Measurements from ENCODE around the gene SSH2.

SSH2 gene

GRCh38 chr17:29593591-29594518, 336.2 kb downstream of the SSH2 start (continued):
- TF ChIP-seq ZNF184 (tag by site-specific recombination; IDR thresholded peaks at IDR 0.05) = no peak
- no peak for TF ChIP-seq ZFP69B (tag by site-specific recombination; IDR thresholded peaks at IDR 0.05)
- TF ChIP-seq, protein P1, sequence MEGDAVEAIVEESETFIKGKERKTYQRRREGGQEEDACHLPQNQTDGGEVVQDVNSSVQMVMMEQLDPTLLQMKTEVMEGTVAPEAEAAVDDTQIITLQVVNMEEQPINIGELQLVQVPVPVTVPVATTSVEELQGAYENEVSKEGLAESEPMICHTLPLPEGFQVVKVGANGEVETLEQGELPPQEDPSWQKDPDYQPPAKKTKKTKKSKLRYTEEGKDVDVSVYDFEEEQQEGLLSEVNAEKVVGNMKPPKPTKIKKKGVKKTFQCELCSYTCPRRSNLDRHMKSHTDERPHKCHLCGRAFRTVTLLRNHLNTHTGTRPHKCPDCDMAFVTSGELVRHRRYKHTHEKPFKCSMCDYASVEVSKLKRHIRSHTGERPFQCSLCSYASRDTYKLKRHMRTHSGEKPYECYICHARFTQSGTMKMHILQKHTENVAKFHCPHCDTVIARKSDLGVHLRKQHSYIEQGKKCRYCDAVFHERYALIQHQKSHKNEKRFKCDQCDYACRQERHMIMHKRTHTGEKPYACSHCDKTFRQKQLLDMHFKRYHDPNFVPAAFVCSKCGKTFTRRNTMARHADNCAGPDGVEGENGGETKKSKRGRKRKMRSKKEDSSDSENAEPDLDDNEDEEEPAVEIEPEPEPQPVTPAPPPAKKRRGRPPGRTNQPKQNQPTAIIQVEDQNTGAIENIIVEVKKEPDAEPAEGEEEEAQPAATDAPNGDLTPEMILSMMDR (tag by site-specific recombination; IDR thresholded peaks at IDR 0.05) = peak; percentile 73
- TF ChIP-seq, protein P2, sequence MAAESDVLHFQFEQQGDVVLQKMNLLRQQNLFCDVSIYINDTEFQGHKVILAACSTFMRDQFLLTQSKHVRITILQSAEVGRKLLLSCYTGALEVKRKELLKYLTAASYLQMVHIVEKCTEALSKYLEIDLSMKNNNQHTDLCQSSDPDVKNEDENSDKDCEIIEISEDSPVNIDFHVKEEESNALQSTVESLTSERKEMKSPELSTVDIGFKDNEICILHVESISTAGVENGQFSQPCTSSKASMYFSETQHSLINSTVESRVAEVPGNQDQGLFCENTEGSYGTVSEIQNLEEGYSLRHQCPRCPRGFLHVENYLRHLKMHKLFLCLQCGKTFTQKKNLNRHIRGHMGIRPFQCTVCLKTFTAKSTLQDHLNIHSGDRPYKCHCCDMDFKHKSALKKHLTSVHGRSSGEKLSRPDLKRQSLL (tag by site-specific recombination; IDR thresholded peaks at IDR 0.05) = no peak
- TF ChIP-seq KLF7 (tag by site-specific recombination; IDR thresholded peaks at IDR 0.05; ENCODE audit: borderline replicate concordance) = peak; percentile 56; the same call in 1 of the 2 replicates
- no peak for TF ChIP-seq ZBTB21 (tag by site-specific recombination; IDR thresholded peaks at IDR 0.05)
- TF ChIP-seq ZNF776 (tag by site-specific recombination; IDR thresholded peaks at IDR 0.05; ENCODE audit: borderline replicate concordance) = no peak
- TF ChIP-seq YY2 (tag by site-specific recombination; IDR thresholded peaks at IDR 0.05) = no peak
- no peak for TF ChIP-seq ZNF548 (tag by site-specific recombination; IDR thresholded peaks at IDR 0.05)
- peak; percentile 95 for TF ChIP-seq ZNF341 (tag by site-specific recombination; IDR thresholded peaks at IDR 0.05; ENCODE audit: low read depth)
- TF ChIP-seq ZNF133 (tag by site-specific recombination; IDR thresholded peaks at IDR 0.05) = no peak
- peak; percentile 77 for TF ChIP-seq IKZF3 (tag by site-specific recombination; IDR thresholded peaks at IDR 0.05)
- no peak for TF ChIP-seq HOXD13 (CRISPR knock-in tag; IDR thresholded peaks at IDR 0.05; ENCODE audit: borderline replicate concordance)
- TF ChIP-seq KLF9 (tag by site-specific recombination; IDR thresholded peaks at IDR 0.05; ENCODE audit: low read depth) = peak; percentile 43
- no peak for TF ChIP-seq ZNF624 (tag by site-specific recombination; IDR thresholded peaks at IDR 0.05)
- TF ChIP-seq SP2 (tag by site-specific recombination; IDR thresholded peaks at IDR 0.05) = peak; percentile 57
- TF ChIP-seq ZSCAN16 (tag by site-specific recombination; IDR thresholded peaks at IDR 0.05) = no peak
- TF ChIP-seq ZSCAN30 (tag by site-specific recombination; IDR thresholded peaks at IDR 0.05) = 0 out of 2 replicates have a peak, but pooled peaks have one; percentile 42
- TF ChIP-seq ZNF335 (tag by site-specific recombination; conservative IDR thresholded peaks at IDR 0.05) = peak; percentile 93
- TF ChIP-seq KLF8 (tag by site-specific recombination; IDR thresholded peaks at IDR 0.05) = peak; percentile 62; the same call in 1 of the 2 replicates
- TF ChIP-seq ZNF670 (tag by site-specific recombination; IDR thresholded peaks at IDR 0.05; ENCODE audit: low read depth) = no peak
- no peak for TF ChIP-seq ZNF571 (tag by site-specific recombination; IDR thresholded peaks at IDR 0.05)
- TF ChIP-seq ZBTB20 (tag by site-specific recombination; IDR thresholded peaks at IDR 0.05) = peak; percentile 67
- TF ChIP-seq ZNF626 (tag by site-specific recombination; IDR thresholded peaks at IDR 0.05) = no peak
- TF ChIP-seq ZNF558 (tag by site-specific recombination; IDR thresholded peaks at IDR 0.05) = no peak
- TF ChIP-seq ZNF398 (tag by site-specific recombination; IDR thresholded peaks at IDR 0.05) = peak; percentile 92
- TF ChIP-seq ZNF707 (tag by site-specific recombination; IDR thresholded peaks at IDR 0.05) = no peak
- TF ChIP-seq ZIC2 (tag by site-specific recombination; IDR thresholded peaks at IDR 0.05) = no peak
- TF ChIP-seq ZBTB8A (tag by site-specific recombination; IDR thresholded peaks at IDR 0.05) = peak; percentile 73
- TF ChIP-seq OSR2 (tag by site-specific recombination; IDR thresholded peaks at IDR 0.05) = no peak
- TF ChIP-seq, protein P3, sequence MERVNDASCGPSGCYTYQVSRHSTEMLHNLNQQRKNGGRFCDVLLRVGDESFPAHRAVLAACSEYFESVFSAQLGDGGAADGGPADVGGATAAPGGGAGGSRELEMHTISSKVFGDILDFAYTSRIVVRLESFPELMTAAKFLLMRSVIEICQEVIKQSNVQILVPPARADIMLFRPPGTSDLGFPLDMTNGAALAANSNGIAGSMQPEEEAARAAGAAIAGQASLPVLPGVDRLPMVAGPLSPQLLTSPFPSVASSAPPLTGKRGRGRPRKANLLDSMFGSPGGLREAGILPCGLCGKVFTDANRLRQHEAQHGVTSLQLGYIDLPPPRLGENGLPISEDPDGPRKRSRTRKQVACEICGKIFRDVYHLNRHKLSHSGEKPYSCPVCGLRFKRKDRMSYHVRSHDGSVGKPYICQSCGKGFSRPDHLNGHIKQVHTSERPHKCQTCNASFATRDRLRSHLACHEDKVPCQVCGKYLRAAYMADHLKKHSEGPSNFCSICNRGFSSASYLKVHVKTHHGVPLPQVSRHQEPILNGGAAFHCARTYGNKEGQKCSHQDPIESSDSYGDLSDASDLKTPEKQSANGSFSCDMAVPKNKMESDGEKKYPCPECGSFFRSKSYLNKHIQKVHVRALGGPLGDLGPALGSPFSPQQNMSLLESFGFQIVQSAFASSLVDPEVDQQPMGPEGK (tag by site-specific recombination; IDR thresholded peaks at IDR 0.05) = peak; percentile 88
- TF ChIP-seq GLIS1 (tag by site-specific recombination; IDR thresholded peaks at IDR 0.05) = peak; percentile 65
- no peak for TF ChIP-seq ZNF114 (tag by site-specific recombination; IDR thresholded peaks at IDR 0.05)

All from HEK293 (cell line).